Smooth muscle cell (in vitro differentiated cells): ENCODE measurements around the gene UQCRH. TPM values are rescaled to one million over a fixed set of nuclear protein-coding genes. Genes with fewer than 3 reads are reported as not detected.
"Not testable (repeated sequence)": the region's sequence is repeated elsewhere in the genome, so short reads cannot be mapped to it uniquely, and the experiment has no call there.

ENCODE experiments used
- DNase-seq: peaks from one replicate; lab custom pipeline; 2025; ENCODE audit not compliant: unreplicated experiment; lab: John Stamatoyannopoulos, UW
- H2AFZ ChIP-seq: fragments of 200-600 bp; sonication (generic); 2 replicates; pipeline ENCODE4 v1.6.0; 2016; ENCODE audit warnings: antibody characterized with exemption, low read depth, mild to moderate bottlenecking
- H3F3A ChIP-seq: fragments of 200-600 bp; sonication (generic); 2 replicates; pipeline ENCODE4 v1.6.0; 2017; ENCODE audit warnings: antibody characterized with exemption, low read depth
- H3K27ac ChIP-seq: fragments of 200-600 bp; sonication (generic); 2 replicates; pipeline ENCODE4 v1.5.1; 2016; ENCODE audit warnings: low read depth, mild to moderate bottlenecking
- H3K27me3 ChIP-seq: fragments of 200-600 bp; sonication (generic); 2 replicates; pipeline ENCODE4 v1.6.1; 2016; ENCODE audit warnings: low read depth, mild to moderate bottlenecking
- H3K36me3 ChIP-seq: fragments of 200-600 bp; sonication (generic); 2 replicates; pipeline ENCODE4 v1.5.1; 2016; ENCODE audit warnings: low read depth
- H3K4me1 ChIP-seq: fragments of 200-600 bp; sonication (generic); 2 replicates; pipeline ENCODE4 v1.5.1; 2016; ENCODE audit warnings: low read depth
- H3K4me2 ChIP-seq: fragments of 200-600 bp; sonication (generic); 2 replicates; pipeline ENCODE4 v1.6.0; 2016; ENCODE audit warnings: mild to moderate bottlenecking
- H3K4me3 ChIP-seq: fragments of 200-600 bp; sonication (generic); 2 replicates; pipeline ENCODE4 v1.5.1; 2016; ENCODE audit warnings: mild to moderate bottlenecking
- H3K79me2 ChIP-seq: fragments of 200-600 bp; sonication (generic); 2 replicates; pipeline ENCODE4 v1.6.0; 2016; ENCODE audit warnings: low read depth, mild to moderate bottlenecking
- H3K9ac ChIP-seq: fragments of 200-600 bp; sonication (generic); 2 replicates; pipeline ENCODE4 v1.6.0; 2016; ENCODE audit warnings: low read depth
- H3K9me3 ChIP-seq: fragments of 200-600 bp; sonication (generic); replicated peaks from 2 replicates; pipeline ENCODE4 v1.5.1; 2016; ENCODE audit warnings: low read depth
- H4K20me1 ChIP-seq: fragments of 200-600 bp; sonication (generic); 2 replicates; pipeline ENCODE4 v1.6.0; 2016; ENCODE audit warnings: low read depth
- WGBS: methylation state at CpG from one replicate; pipeline ENCODE4 v1.1.7; 2016; ENCODE audit warnings: low lambda C conversion rate; 5-methylcytosine and 5-hydroxymethylcytosine counted together
- polyA plus RNA-seq: library from polyadenylated mRNA; unstranded; fragments of >200 nt; fragmentation: Nextera tagmentation; extraction: Ambion mirVana; gene quantifications from 2 replicates; pipeline ENCODE4 v1.2.1, GENCODE V29; 2016
- total RNA-seq: library from RNA; depleted of rRNA; stranded (reverse); fragments of >200 nt; gene quantifications from 2 replicates; pipeline ENCODE4 v1.2.3, GENCODE V29; 2014
- TF ChIP-seq, protein P1 (sequence below): fragments of 200-600 bp; sonication (generic); IDR thresholded peaks from 2 replicates; pipeline ENCODE4 v1.5.1; 2017; ENCODE audit warnings: borderline replicate concordance, mild to moderate bottlenecking, antibody characterized with exemption; ENCODE audit not compliant: insufficient read depth, poor library complexity, severe bottlenecking

UQCRH gene
- total and polyA plus RNA-seq, 2 experiments from 2014 or later: 284 to 652 TPM

GRCh38 chr1:46328182-46328581 lies 24.7 kb downstream of the UQCRH start:
- not testable (repeated sequence) for H3K4me1 ChIP-seq, H2AFZ ChIP-seq, H4K20me1 ChIP-seq, H3K4me3 ChIP-seq, H3K9me3 ChIP-seq, H3F3A ChIP-seq, H3K27ac ChIP-seq, H3K79me2 ChIP-seq, H3K36me3 ChIP-seq, H3K9ac ChIP-seq, H3K4me2 ChIP-seq, H3K27me3 ChIP-seq, DNase-seq
- WGBS: 95% methylated on average over 7 of the region's 7 CpGs

GRCh38 chr1:46329807-46330206 lies 26.3 kb downstream of the UQCRH start:
- H3K9ac ChIP-seq, H3K9me3 ChIP-seq, H4K20me1 ChIP-seq, H3K4me1 ChIP-seq, H3K4me3 ChIP-seq, H3K27ac ChIP-seq, H3K79me2 ChIP-seq, H2AFZ ChIP-seq, H3K36me3 ChIP-seq, H3K4me2 ChIP-seq, DNase-seq, H3K27me3 ChIP-seq, H3F3A ChIP-seq: not testable (repeated sequence)
- WGBS: 37% methylated on average over 7 of the region's 7 CpGs

- H3K9ac ChIP-seq, H3F3A ChIP-seq, H3K4me1 ChIP-seq, H3K27ac ChIP-seq, DNase-seq, H3K79me2 ChIP-seq, H3K4me2 ChIP-seq, H4K20me1 ChIP-seq, H2AFZ ChIP-seq, H3K9me3 ChIP-seq, H3K36me3 ChIP-seq, H3K4me3 ChIP-seq, H3K27me3 ChIP-seq: not testable (repeated sequence)
- 82% methylated on average over 2 of the region's 2 CpGs for WGBS
These were observed 26.9 kb downstream of the UQCRH start for GRCh38 chr1:46330381-46330780.

DNA sequence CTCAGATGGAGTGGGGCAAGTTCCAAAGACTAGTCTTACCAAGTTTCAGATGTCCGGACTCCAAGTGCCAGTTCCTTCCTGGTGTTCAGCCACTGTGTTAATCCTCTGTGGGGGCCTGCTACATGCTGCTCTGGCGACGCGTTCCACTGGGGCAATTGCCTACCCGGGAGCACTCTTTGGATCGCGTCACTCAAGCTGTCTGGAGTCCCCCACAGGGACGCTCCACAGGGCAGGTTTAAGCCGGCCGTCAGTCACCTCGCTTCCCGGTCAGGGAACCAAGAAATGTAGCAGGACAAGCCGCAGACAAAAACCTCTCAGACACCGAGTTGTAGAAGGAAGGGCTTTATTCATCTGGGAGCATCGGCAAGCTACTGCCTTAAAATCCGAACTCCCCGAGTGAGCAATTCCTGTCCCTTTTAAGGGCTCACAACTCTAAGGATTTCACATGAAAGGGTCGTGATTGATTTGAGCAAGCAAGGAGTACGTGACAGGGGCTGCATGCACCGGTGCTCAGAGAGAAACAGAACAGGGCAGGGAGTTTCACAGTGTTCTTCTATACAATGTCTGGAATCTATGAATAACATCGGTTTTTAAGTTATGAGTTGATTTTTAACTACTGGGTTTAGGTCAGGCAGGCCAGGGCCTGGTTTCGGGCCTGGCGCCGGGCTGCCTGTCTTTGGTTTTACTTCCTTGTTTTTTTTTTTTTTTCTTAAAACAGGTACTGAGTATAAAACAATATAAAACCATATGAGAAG lies 28.5 kb downstream of the UQCRH start:
- H3K36me3 ChIP-seq, H3K9ac ChIP-seq, H3K79me2 ChIP-seq, H3K4me1 ChIP-seq, H3K27ac ChIP-seq, H3K4me3 ChIP-seq, H3K9me3 ChIP-seq, H3F3A ChIP-seq, H3K4me2 ChIP-seq, H3K27me3 ChIP-seq, DNase-seq, H4K20me1 ChIP-seq: not testable (repeated sequence)
- 61% methylated on average over 24 of the region's 24 CpGs for WGBS
- peak overlapping the region; percentile 8 for H2AFZ ChIP-seq

GRCh38 chr1:46333300-46334029 lies 30.0 kb downstream of the UQCRH start:
- H2AFZ ChIP-seq: no peak overlapping the region
- TF ChIP-seq, protein P1, sequence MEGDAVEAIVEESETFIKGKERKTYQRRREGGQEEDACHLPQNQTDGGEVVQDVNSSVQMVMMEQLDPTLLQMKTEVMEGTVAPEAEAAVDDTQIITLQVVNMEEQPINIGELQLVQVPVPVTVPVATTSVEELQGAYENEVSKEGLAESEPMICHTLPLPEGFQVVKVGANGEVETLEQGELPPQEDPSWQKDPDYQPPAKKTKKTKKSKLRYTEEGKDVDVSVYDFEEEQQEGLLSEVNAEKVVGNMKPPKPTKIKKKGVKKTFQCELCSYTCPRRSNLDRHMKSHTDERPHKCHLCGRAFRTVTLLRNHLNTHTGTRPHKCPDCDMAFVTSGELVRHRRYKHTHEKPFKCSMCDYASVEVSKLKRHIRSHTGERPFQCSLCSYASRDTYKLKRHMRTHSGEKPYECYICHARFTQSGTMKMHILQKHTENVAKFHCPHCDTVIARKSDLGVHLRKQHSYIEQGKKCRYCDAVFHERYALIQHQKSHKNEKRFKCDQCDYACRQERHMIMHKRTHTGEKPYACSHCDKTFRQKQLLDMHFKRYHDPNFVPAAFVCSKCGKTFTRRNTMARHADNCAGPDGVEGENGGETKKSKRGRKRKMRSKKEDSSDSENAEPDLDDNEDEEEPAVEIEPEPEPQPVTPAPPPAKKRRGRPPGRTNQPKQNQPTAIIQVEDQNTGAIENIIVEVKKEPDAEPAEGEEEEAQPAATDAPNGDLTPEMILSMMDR: no peak
- no peaks in the 10 kb centered on the region for H3K36me3 ChIP-seq
- H3F3A ChIP-seq: no peaks in the 10 kb centered on the region
- H3K27ac ChIP-seq: no peak overlapping the region
- no peak overlapping the region for H3K4me2 ChIP-seq
- no peaks in the 10 kb centered on the region for H3K9me3 ChIP-seq
- no peaks in the 10 kb centered on the region for H3K79me2 ChIP-seq
- no peaks in the 10 kb centered on the region for H4K20me1 ChIP-seq
- WGBS: 76% methylated on average over 9 of the region's 9 CpGs
- H3K4me3 ChIP-seq: no peak overlapping the region
- no peak for DNase-seq
- H3K27me3 ChIP-seq: no peaks in the 10 kb centered on the region
- H3K4me1 ChIP-seq: no peaks in the 10 kb centered on the region
- no peak overlapping the region for H3K9ac ChIP-seq
